Astrocyte of the spinal cord (primary cell): ENCODE results near the gene XK.
A peak's percentile ranks its signal among the peaks of the same experiment; 100 is the strongest.

Experiments
- DNase-seq: peaks from one replicate; pipeline ENCODE4 v3.0.0; 2011; ENCODE audit warnings: low read depth, low spot score
- H3K4me3 ChIP-seq: 2 replicates; pipeline ENCODE4 v1.5.1; 2011; ENCODE audit warnings: low read depth, mild to moderate bottlenecking, low read length, moderate library complexity
- CTCF ChIP-seq: IDR thresholded peaks from 2 replicates; pipeline ENCODE4 v1.5.1; 2012; ENCODE audit warnings: low read depth, mild to moderate bottlenecking, low read length, inconsistent platforms
- in situ Hi-C: cut with HindIII; loops from 2 replicates; pipeline ENCODE4 v1.10.0; 2017; ENCODE audit warnings: low sequenced_read_pairs

Gene XK

GRCh38 chrX:37679230-37679629 is 6.4 kb upstream of the XK start:
- DNase-seq: no peak
- in situ Hi-C loops: no loop called here
- no peak for TF ChIP-seq CTCF
- H3K4me3 ChIP-seq: no peak overlapping the region

- TF ChIP-seq CTCF: no peak
- H3K4me3 ChIP-seq: no peak overlapping the region
- in situ Hi-C loops: no loop called here
- no peak for DNase-seq
Measured at GRCh38 chrX:37679888-37680287, 5.7 kb upstream of the XK start.

GRCh38 chrX:37684426-37684825 is 1.2 kb upstream of the XK start:
- H3K4me3 ChIP-seq: no peak overlapping the region
- no peak for TF ChIP-seq CTCF
- in situ Hi-C loops: no loop called here
- DNase-seq: no peak

- in situ Hi-C loops: no loop called here
- peak overlapping the region; percentile 18 for H3K4me3 ChIP-seq
- no peak for TF ChIP-seq CTCF
- DNase-seq: no peak
Measured at GRCh38 chrX:37684973-37685372, 618 bp upstream of the XK start.

- DNase-seq: no peak
- in situ Hi-C loops: no loop called here
- no peak overlapping the region for H3K4me3 ChIP-seq
- no peak for TF ChIP-seq CTCF
Measured at GRCh38 chrX:37686369-37686995, 891 bp downstream of the XK start.

- H3K4me3 ChIP-seq: no peak overlapping the region
- in situ Hi-C loops: no loop called here
- no peak for TF ChIP-seq CTCF
- DNase-seq: no peak
Measured at GRCh38 chrX:37686996-37687395, 1.4 kb downstream of the XK start.

- no peak overlapping the region for H3K4me3 ChIP-seq
- no peak for DNase-seq
- in situ Hi-C loops: no loop called here
Measured at GRCh38 chrX:37690119-37690518, 4.5 kb downstream of the XK start.

More at GRCh38 chrX:37690119-37690518, 4.5 kb downstream of the XK start:
- TF ChIP-seq CTCF: no peak
